ENCODE measurements around the gene NRG2.

GRCh38 chr5:139998837-139999236, 44.3 kb downstream of the NRG2 start:
- TF ChIP-seq, protein P1, sequence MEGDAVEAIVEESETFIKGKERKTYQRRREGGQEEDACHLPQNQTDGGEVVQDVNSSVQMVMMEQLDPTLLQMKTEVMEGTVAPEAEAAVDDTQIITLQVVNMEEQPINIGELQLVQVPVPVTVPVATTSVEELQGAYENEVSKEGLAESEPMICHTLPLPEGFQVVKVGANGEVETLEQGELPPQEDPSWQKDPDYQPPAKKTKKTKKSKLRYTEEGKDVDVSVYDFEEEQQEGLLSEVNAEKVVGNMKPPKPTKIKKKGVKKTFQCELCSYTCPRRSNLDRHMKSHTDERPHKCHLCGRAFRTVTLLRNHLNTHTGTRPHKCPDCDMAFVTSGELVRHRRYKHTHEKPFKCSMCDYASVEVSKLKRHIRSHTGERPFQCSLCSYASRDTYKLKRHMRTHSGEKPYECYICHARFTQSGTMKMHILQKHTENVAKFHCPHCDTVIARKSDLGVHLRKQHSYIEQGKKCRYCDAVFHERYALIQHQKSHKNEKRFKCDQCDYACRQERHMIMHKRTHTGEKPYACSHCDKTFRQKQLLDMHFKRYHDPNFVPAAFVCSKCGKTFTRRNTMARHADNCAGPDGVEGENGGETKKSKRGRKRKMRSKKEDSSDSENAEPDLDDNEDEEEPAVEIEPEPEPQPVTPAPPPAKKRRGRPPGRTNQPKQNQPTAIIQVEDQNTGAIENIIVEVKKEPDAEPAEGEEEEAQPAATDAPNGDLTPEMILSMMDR (conservative IDR thresholded peaks at IDR 0.05; ENCODE audit: low read depth, low read length), result no peak
- no peak for TF ChIP-seq EZH2 (IDR thresholded peaks at IDR 0.05; ENCODE audit: borderline replicate concordance, low read depth, low read length, poor library complexity, severe bottlenecking)
